ENCODE data around the gene SELPLG. TPM values are rescaled to one million over a fixed set of nuclear protein-coding genes. Genes with fewer than 3 reads are reported as not detected.

SELPLG gene
- total RNA-seq, 1 donor from 2014 or later, result 1.6 TPM

DNA sequence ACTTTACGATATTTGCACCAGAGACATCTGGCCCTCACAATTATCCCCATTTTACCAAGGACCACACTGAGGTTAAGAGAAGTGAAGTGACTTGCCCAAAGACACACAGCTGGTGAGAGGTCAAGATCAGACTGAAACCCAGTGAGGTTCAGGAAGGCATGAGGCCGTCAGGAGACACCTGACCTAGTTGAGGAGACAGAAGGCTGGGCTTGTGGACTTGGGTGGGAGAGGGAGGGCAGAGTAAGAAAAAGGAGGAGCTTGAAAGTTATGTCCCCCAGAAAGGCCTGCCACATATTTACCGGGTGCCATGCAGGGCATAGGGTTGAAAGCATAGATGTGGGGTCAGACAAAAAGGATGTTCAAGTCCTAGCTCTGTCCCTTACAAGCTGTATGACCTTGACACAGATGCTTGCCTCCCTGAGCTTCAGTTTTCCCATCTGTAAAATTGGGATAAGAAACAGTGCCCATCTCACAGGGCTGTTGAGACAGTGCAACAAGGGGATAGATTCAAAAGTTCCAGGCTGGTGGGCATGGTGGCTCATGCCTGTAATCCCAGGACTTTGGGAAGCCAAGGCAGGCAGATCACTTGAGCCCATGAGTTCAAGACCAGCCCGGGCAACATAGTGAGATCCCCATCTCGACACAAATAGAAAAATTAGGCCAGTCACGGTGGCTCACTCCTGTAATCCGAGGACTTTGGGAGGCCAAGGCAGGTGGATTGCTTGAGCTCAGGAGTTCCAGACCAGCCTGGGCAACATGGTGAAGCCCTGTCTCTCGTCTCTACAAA, 6.4 kb downstream of the SELPLG start:
- Mint-ChIP-seq H3K27ac (ENCODE audit: unreplicated experiment) (peak overlapping the region; percentile 36), H3K36me3 (ENCODE audit: low read depth, unreplicated experiment) (no peaks in the 10 kb centered on the region), H3K4me1 (ENCODE audit: unreplicated experiment) (peaks cover 28% of the 10 kb centered on the region), H3K9me3 (ENCODE audit: unreplicated experiment) (no peaks in the 10 kb centered on the region), H3K27me3 (ENCODE audit: unreplicated experiment) (peaks cover 14% of the 10 kb centered on the region), H3K4me3 (ENCODE audit: unreplicated experiment) (no peak overlapping the region)
- DNase-seq (ENCODE audit: low spot score), result no peak
- TF ChIP-seq, protein P1, sequence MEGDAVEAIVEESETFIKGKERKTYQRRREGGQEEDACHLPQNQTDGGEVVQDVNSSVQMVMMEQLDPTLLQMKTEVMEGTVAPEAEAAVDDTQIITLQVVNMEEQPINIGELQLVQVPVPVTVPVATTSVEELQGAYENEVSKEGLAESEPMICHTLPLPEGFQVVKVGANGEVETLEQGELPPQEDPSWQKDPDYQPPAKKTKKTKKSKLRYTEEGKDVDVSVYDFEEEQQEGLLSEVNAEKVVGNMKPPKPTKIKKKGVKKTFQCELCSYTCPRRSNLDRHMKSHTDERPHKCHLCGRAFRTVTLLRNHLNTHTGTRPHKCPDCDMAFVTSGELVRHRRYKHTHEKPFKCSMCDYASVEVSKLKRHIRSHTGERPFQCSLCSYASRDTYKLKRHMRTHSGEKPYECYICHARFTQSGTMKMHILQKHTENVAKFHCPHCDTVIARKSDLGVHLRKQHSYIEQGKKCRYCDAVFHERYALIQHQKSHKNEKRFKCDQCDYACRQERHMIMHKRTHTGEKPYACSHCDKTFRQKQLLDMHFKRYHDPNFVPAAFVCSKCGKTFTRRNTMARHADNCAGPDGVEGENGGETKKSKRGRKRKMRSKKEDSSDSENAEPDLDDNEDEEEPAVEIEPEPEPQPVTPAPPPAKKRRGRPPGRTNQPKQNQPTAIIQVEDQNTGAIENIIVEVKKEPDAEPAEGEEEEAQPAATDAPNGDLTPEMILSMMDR (IDR thresholded peaks at IDR 0.05; ENCODE audit: unreplicated experiment), result no peak

GRCh38 chr12:108625228-108625627, 8.5 kb downstream of the SELPLG start:
- H3K27ac Mint-ChIP-seq (ENCODE audit: unreplicated experiment), result peak overlapping the region; percentile 1

GRCh38 chr12:108623577-108623976, 10.1 kb downstream of the SELPLG start:
- H3K27ac Mint-ChIP-seq (ENCODE audit: unreplicated experiment), result peak overlapping the region; percentile 91

More at GRCh38 chr12:108625228-108625627, 8.5 kb downstream of the SELPLG start:
- no peaks in the 10 kb centered on the region for H3K36me3 Mint-ChIP-seq (ENCODE audit: low read depth, unreplicated experiment)
- H3K9me3 Mint-ChIP-seq (ENCODE audit: unreplicated experiment), result no peaks in the 10 kb centered on the region
- TF ChIP-seq, protein P1 (IDR thresholded peaks at IDR 0.05; ENCODE audit: unreplicated experiment), result no peak
- DNase-seq (ENCODE audit: low spot score), result no peak
- peaks cover 12% of the 10 kb centered on the region for H3K27me3 Mint-ChIP-seq (ENCODE audit: unreplicated experiment)
- H3K4me3 Mint-ChIP-seq (ENCODE audit: unreplicated experiment), result no peak overlapping the region
- peaks cover 33% of the 10 kb centered on the region for H3K4me1 Mint-ChIP-seq (ENCODE audit: unreplicated experiment)

DNA sequence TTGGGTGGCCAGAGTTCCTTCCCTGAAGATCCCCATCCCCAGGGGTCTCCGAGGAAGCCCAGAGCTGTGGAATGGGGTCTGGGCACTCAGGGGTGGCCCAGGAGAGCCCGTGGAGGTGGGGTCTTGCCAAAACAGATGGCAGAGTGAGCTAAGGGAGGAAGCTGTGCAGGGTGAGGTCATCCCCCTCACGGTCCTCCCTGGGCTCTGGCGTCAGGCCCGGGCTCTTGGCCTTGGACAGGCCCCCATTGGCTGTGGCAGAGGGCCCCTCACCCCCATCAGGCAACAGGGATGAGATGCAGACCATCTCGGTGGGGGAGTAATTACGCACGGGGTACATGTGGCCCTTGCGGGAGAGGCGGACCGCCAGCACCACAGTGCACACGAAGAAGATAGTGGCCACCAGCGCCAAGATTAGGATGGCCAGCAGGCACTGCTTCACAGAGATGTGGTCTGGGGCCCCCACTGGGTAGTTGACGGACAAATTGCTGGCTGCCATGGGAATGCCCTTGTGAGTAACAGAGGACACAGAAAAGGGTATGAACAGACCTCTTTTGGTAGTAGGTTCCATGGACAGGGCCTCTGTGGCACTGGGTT, 10.7 kb downstream of the SELPLG start:
- Mint-ChIP-seq H3K27ac (ENCODE audit: unreplicated experiment) (peak overlapping the region; percentile 98), H3K36me3 (ENCODE audit: low read depth, unreplicated experiment) (no peaks in the 10 kb centered on the region), H3K9me3 (ENCODE audit: unreplicated experiment) (no peaks in the 10 kb centered on the region), H3K4me3 (ENCODE audit: unreplicated experiment) (no peak overlapping the region), H3K27me3 (ENCODE audit: unreplicated experiment) (peaks cover 12% of the 10 kb centered on the region), H3K4me1 (ENCODE audit: unreplicated experiment) (peaks cover 27% of the 10 kb centered on the region)
- TF ChIP-seq, protein P1 (IDR thresholded peaks at IDR 0.05; ENCODE audit: unreplicated experiment), result no peak
- DNase-seq (ENCODE audit: low spot score), result no peak

More at GRCh38 chr12:108623577-108623976, 10.1 kb downstream of the SELPLG start:
- H3K4me3 Mint-ChIP-seq (ENCODE audit: unreplicated experiment), result peak overlapping the region; percentile 56
- peaks cover 32% of the 10 kb centered on the region for H3K4me1 Mint-ChIP-seq (ENCODE audit: unreplicated experiment)
- no peak for DNase-seq (ENCODE audit: low spot score)
- H3K27me3 Mint-ChIP-seq (ENCODE audit: unreplicated experiment), result peaks cover 12% of the 10 kb centered on the region
- H3K9me3 Mint-ChIP-seq (ENCODE audit: unreplicated experiment), result no peaks in the 10 kb centered on the region
- H3K36me3 Mint-ChIP-seq (ENCODE audit: low read depth, unreplicated experiment), result no peaks in the 10 kb centered on the region
- TF ChIP-seq, protein P1 (IDR thresholded peaks at IDR 0.05; ENCODE audit: unreplicated experiment), result no peak

DNA sequence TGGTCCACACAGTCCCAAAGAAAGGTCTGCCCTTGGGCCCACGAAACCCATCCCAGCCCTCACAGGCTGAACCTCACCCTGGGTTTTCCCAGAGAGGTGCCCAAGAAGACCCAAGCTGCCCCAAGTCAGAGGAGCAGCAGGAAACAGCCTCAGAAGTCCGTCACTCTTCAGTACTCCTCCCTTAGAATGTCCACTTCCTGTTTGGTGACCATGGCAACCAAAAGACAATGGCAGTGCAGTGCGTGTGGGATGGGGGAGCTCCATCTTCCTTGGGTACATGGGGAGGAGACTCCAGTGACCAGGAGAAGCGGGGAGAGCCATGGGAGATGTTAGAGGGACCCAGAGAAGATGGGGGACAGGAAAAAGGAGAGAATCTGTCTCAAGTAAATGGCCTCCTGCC, 11.3 kb downstream of the SELPLG start:
- peak; percentile 70 for DNase-seq (ENCODE audit: low spot score)
- TF ChIP-seq, protein P1 (IDR thresholded peaks at IDR 0.05; ENCODE audit: unreplicated experiment), result no peak
- peaks cover 16% of the 10 kb centered on the region for H3K27me3 Mint-ChIP-seq (ENCODE audit: unreplicated experiment)
- peak overlapping the region; percentile 76 for H3K4me3 Mint-ChIP-seq (ENCODE audit: unreplicated experiment)
- H3K36me3 Mint-ChIP-seq (ENCODE audit: low read depth, unreplicated experiment), result no peaks in the 10 kb centered on the region
- no peaks in the 10 kb centered on the region for H3K9me3 Mint-ChIP-seq (ENCODE audit: unreplicated experiment)
- H3K27ac Mint-ChIP-seq (ENCODE audit: unreplicated experiment), result peak overlapping the region; percentile 98
- H3K4me1 Mint-ChIP-seq (ENCODE audit: unreplicated experiment), result peaks cover 27% of the 10 kb centered on the region

Data from endothelial cell (in vitro differentiated cells).